Fibroblast of the conjunctiva (primary cell): ENCODE measurements around the gene PPA2.
"Not testable (repeated sequence)": the region's sequence is repeated elsewhere in the genome, so short reads cannot be mapped to it uniquely, and the experiment has no call there.

ENCODE experiments used
- DNase-seq: peaks from one replicate; pipeline ENCODE4 v3.0.0-alpha.2; 2010; ENCODE audit warnings: low read depth

Gene PPA2

DNA sequence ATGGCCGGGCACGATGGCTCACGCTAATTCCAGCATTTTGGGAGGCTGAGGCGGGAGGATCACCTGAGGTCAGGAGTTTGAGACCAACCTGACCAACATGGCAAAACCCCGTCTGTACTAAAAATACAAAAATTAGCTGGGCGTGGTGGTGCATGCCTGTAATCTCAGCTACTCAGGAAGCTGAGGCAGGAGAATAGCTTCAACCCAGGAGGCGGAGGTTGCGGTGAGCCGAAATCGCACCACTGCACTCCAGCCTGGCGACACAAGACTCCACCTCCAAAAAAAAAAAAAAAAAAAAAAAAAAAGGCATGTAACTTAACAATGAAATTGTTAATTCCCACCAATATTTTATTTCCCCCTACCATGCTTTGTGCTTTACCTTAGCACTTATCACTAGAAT, 15.3 kb downstream of the PPA2 start:
- not testable (repeated sequence) for DNase-seq

DNA sequence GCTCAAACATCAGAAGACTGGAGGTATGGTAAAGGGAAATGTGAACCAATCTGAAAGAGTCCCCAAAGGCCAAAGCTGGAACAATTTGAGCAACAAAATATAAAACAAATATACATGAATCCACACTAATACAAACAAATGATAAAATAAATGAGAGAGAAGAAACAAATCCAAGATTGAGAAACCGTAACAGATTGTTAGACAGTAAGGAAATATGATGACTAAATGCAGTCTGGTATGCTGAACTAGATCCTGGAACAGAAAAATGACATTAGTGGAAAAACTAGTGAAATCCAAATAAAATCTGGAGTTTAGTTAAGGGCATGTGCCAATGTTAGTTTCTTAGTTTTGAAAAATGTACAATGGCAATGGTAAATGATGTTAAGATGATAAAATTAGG, 15.9 kb downstream of the PPA2 start:
- DNase-seq, result no peak

DNA sequence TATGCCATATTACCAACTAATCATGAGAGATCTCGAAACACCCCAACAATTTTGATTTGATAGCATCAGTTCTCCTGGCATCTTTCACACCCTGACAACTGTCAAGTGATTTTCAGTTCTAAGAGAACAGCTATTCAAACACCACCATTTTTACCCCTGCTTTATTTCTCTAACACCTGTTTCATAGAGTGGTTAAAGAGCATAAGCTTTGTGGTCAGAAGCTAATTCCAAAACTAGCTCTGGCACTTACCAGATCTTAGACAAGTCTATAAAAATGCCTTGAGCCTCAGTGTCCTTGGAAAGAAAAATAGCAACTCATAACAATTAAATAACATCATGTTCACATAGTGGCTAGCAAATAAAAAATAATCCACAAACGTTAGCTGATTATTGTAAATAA, 17.9 kb downstream of the PPA2 start:
- no peak for DNase-seq

DNA sequence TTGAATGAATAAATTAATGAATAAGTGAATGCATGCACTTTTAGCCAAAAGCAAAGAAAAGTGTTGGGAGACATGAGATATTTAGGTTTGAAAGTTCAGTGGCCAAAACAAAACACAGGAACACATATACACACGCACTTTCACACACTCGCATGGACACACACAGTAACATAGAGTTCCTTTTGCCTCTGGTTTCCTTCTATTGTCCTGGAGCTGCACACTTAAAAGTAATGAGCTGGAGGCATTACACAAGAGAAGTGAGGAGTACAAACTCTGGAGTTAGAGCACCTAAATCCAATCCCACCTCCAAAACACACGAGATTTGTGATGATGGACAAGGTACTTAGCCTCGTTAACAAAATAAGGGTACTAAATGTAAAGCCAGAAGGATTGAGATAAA, 18.7 kb downstream of the PPA2 start:
- no peak for DNase-seq

DNA sequence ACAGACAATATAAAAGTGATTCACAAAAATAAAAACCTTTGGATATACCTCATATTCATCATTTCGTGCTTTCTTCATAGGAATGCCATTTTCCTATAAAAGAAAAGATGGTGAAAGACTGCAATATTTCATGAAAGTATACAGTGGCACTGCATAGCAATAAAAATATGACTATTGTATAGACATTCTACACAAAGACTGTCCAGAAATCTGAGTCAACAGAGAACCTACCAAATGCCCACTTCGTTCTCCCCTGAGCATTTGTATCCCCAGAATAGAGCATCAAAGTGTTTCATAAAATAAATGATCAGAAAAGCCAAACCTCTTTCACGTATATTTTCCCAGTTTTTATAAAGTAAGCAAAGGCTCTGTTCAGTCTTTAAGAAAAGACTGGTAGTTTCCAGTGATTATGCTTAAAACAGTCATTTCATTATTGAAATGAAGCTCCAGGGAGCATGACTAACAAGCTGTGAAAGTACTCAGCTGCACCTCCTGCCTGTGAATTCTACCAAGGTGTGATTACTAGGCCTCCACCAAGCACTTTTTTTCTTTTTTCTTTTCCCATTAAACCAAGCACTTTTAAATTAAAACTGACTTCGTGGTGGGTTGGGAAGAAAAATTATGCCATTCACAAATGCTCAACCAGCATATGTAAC, 20.2 kb downstream of the PPA2 start:
- DNase-seq, result no peak

DNA sequence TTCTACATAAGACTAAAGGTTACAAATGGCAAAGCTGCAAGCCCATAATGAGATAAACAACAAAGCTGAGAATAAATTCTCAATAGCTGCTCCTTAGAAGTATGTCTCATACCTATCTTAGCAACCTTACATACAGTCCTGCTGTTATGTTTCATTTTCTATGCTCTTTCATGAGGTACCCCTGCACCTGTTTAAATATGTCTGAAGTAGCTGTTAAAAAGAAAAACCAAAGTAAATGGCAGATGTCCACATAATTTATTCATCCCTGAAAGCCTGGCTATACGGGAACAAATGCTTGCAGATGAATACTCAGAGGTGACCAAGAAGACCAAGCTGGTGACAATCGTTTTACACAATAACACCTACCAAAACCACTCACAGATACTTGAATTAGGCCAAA, 22.5 kb downstream of the PPA2 start:
- no peak for DNase-seq

DNA sequence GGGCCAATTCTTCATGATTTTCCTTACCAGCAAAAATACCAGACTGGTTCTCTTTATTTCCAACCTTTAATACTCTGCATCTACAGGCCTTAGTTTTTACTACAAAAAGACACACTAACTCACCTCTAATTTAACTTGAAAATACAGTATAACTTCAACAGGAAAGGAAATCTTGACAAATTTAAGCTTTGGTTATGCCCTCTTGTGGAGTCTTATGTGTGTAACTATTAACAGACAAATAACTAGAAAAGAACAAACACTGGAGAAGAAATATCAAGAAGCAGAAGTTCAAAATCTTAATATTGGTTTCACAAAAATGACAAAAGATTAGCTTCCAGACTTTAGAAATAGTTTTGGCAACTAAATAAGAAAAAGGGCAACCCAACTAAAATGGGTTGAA, 33.0 kb downstream of the PPA2 start:
- DNase-seq, result no peak

DNA sequence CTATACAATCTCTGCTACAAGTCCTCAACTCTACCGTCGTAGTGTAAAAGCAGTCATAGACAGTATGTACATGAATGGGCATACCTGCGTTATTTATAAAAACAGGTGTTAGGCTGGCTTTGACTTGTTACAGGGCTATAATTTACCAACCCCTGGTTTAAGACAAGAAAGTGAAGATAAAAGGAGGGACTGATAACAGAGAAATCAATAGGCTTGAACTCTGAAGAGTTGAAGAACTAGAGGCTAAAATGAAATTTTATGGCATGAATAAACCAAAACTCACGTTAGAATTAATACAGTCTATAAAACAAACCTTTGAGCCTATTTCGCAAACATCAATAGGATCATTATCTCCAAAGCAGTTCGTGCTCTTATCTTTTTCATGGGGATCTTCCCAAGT, 36.2 kb downstream of the PPA2 start:
- no peak for DNase-seq

DNA sequence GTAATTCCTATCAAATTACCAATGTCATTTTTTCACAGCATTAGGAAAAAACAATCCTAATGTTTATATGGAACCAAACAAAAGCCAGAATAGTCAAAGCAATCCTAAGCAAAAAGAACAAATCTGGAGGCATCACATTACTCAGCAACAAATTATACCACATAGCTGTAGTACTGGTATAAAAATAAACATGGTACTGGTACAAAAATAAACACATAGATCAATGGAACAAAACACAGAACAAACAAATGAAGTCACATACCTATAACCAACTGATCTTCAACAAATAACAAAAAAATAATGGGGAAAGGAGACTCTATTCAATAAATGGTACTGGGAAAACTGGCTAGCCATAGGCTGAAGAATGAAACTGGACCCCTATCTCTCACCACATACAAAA, 37.4 kb downstream of the PPA2 start:
- DNase-seq, result no peak

DNA sequence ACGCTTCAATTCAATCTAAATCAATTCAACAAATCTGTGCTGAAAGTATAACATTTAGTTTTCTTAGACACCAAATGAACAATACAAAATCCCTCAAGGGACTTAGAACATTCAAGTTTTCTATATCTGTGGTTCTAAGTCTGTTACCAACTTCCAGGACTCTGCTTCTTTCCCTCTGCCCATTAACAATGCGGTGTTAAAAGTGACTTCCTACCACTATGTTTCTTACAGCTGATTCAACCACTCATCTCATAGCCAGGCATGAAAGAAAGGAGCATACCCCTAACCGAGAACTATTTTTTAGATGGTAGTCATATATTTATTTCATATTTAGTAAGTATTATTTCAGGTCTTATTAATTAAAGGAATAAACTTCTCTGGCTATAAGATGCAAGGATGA, 38.9 kb downstream of the PPA2 start:
- no peak for DNase-seq

DNA sequence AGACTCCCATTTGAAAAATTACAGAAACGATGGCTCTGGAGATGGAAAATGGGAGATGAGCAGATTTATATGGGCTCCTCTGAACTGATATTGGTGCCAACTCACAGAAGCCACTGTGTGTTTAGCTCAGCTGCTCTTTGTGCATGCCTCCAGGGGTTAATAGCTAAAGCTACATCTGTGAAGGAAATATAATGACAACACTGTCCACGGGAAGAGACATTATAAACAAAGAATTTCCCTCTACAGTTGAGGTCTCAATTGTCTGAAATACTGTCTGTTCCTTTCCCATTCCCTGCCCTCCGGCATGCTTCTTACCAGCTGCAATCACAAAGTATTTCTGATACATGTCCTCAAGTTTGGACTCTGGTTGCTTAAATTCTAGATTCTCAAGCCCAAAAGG, 40.4 kb downstream of the PPA2 start:
- DNase-seq, result no peak

DNA sequence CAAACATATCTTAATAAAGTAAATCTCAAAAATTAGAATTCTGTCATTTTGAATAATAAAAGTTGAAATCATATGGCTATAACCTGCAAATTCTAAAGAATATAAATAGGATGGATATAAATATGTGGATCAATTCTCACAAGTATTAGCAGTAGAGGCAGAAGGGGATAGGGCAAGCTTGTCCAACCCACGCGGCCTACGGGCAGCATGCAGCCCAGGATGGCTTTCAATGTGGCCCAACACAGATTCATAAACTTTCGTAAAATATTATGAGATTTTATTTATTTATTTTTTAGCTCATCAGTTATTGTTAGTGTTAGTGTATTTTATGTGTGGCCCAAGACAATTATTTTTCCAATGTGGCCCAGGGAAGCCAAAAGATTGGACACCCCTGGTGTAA, 41.4 kb downstream of the PPA2 start:
- DNase-seq, result no peak

DNA sequence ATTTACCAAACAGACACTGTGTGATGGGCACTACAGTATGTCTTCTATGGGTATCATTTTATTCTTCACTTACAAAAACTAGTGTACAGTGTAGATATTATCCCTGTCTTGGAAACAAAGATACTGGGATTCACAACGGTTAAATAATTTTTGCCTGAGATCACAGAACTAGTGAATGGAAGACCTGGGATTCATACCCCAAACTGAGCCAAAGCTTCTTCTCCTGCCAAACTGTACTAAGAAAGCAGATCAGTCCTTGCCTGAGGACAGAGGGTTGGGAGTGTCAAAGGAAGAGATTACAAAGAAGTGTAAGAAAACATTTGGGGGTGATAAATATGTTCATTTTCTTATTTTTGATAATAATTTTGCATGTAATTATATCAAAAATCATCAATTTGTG, 43.1 kb downstream of the PPA2 start:
- no peak for DNase-seq

DNA sequence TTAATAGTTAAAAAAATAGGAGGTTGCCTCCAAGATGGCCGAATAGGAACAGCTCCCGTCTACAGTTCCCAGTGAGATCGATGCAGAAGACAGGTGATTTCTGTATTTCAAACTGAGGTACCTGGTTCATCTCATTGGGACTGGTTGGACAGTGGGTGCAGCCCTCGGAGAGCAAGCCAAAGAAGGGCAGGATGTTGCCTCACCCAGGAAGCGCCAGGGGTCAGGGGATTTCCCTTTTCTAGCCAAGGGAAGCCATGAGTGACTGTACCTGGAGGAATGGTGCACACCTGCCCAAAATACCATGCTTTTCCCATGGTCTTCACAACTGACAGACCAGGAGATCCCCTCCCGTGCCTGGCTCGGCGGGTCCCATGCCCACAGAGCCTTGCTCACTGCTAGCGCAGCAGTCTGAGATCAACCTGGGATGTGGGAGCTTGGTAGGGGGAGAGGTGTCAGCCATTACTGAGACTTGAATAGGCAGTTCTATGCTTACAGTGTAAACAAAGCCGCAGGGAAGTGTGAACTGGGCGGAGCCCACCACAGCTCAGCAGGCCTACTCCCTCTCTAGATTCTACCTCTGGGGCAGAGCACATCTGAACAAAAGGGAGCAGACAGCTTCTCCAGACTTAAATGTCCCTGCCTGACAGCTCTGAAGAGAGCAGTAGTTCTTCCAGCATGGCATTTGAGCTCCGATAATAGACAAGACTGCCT, 47.5 kb downstream of the PPA2 start:
- DNase-seq, result no peak

DNA sequence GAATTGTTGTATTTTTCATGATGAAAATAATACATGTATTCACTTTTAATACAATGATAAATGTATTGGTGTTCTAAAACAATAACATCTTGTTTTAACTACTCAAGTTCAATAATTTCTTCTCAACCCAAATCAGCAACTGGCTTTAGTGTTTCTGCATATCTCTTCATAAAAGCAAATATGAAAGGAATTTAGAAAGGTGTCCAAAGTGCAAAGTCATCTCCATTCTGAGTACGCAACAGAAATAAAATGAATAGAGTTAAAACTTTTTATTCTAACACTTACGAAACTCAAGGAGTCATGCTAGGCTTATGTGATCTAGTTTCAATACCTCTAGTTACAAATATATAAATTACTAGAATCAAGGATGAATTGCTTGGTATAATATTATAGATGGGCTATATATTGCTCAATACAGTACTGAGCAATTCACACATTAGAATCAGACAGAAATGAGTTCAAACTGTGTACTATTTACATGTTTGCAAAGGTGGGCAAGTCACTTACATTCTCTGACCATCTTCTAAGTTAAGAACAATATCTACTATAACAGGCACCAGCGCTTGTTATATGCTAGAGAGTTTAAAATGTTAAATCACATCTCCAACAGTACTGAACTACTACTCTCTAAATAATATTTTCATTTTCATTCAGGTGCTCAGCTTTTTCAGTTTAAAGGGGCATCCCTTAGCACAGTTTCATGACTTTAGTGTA, 51.5 kb downstream of the PPA2 start:
- no peak for DNase-seq

DNA sequence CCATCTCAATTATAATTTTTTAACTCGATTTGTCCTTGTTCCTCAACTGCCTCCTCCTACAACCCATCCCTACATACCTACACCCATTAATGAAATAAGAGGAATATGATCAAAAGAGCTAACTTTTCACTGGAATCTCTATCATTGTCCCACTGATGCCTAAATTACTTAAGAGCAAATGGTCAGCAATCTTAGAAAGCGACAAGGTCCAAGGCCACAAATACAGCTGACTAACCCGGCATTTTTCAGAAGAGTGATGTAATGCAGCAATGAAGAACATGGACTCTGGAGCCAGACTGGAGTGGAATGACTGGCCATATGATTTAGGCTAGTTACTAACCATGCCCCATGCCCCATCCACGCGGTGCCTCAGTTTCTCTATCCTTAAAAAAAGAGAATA, 56.2 kb downstream of the PPA2 start:
- DNase-seq, result no peak

DNA sequence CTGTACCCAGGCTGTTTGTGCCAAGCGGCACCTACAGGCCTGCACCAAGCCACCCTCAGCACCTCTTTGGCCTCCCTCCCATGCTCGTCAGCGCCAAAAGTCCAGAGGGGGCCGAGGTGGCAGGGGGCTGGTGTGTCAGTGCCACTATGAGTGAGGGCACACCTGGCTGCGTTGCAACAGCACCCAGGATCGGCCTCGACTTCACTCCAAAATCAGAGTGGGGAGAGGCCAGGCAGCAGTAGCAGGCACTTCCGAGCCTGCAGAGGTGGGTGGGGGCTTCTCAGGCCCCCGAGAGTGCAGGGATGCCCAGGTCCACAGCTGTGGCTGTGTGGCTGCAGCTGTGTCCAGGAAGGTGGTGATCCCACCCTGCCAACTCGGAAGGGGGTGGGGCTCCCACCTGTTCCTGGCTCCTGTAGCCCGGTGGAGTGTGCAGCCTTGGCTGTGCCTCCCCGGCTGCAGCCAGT, 58.5 kb downstream of the PPA2 start:
- no peak for DNase-seq

DNA sequence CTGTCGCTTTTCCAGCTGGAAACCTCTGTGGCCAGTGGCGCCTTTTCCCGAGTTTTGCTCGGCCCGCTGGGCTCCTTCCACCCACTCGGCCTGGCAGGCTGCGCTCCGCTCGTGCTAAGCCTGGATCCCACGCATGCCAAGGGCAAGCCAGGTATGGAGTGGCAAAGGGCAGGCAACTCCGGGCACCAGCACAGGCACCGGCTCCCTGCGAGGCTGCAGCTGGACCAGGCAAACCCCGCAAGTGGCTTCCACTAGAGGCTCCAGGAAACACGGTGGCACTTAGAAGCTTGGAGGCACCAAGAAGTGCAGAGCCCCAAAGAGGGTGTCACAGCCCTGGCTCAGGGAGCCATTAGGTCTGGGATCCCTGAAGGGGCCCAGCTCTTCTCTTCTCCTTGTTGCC, 59.5 kb downstream of the PPA2 start:
- DNase-seq, result no peak

DNA sequence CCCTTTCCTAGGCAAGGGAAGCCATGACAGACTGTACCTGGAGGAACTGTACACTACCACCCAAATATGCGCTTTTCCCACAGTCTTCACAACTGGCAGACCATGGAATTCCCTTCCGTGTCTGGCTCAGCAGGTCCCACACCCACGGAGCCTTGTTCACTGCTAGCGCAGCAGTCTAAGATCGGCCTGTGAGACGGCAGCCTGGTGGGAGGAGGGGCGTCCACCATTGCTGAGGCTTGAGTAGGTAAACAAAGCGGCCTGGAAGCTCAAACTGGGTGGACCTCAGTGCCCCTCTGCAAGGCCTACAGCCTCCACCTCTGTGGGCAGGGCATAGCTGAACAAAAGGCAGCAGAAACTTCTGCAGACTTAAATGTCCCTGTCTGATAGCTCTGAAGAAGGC, 64.7 kb downstream of the PPA2 start:
- DNase-seq, result not testable (repeated sequence)

DNA sequence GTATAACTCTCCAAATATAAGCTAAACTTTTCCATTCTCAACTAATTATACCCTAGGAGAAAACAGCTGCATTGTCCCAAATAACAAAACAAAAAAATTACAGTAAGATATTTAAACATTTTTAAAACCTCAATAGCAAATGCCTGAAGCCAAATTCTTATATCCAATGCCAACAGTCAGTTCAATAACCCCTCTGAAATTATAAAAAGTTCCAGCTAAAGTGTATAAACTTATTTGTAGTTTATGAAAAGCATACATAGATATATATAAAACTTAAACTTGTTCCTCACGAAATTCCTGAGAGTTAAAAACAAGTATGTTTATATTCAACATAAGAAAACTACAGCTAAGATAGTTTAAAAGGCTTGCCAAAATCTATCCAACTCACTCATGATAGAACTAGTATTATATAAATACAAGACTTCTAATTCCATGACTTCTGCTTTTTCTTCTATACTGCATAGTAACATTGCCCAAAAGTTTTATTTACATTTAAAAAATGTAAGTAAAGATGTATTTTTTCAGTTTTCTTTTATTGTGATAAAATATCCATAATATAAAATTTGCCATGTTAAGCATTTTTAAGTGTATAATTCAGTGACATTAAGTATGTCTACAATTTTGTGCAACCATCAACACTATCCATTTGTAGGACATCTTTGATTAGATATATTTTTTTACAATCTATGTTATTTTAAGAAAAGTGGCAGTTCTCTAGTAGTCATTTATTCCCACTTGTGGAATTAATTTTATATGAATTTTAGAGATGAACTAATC, 72.8 kb downstream of the PPA2 start:
- DNase-seq, result no peak

DNA sequence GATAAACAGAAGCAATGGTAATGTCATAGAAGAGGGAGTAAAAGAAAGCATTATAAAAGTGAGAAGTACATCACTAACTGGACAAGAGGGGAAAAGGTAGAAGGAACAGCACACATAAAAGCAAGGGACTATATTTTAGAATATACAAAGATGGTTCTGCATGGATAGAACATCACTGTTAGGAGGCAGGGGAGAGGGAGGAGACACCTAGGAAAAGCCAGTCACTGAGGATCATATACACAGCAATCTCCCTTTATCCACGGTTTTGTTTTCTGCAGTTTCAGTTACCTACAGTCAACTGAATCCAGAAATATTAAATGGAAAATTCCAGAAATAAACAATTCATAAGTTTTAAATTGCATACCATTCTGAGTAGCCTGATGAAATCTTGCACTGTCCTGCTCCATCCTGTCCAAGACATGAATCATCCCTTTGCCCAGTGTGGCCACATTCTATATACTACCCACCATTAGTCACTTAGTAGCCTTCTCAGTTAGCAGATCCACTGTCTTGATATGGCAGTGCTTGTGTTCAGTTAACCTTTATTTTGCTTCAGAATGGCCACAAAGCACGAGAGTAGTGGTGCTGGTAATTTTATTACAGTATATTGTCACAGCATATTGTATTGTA, 74.2 kb downstream of the PPA2 start:
- peak; percentile 86 for DNase-seq

DNA sequence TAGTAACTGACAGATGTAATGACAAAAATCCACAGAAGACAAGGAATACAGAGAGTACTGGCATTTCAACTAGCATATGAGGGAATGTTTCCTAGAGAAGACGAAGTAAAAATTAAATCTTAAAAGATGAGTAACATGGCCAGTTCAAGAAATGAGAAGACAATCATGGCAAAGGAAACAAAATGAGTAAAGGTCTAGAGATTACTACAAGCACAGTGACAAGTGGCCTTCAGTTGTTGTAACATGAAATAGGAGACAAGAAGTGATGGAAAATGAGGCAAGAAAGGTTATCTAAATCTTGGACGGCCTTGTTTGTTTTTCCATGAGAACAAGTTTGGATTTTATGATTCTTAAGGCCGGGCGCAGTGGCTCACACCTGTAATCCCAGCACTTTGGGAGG, 81.0 kb downstream of the PPA2 start:
- DNase-seq, result no peak
